ENCODE data around the gene NR4A2. TPM values are rescaled to one million over a fixed set of nuclear protein-coding genes. Genes with fewer than 3 reads are reported as not detected.

NR4A2 gene
- total and polyA plus RNA-seq, 12 donors, result 1.1 to 76.6 (median 9.5) TPM

DNA sequence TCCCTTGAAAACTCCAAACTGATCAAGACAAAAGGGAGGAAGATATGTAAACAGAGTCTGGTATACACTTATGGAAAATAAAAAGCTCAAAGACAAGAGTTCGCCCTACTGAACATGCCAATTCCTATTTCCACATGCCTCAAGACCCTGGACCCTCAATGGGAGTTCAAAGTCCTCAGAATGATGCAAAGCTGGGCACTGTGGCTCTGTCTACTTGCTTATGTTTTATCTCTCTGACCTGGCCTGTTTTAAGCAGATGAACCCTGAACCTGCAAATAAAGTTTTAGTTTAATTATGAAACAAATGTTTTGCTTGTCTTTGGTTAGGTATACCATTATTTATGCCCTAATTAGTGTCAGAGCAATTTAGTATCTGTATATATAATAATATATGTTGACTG is 22.6 kb downstream of the NR4A2 start:
- Histone ChIP-seq H3K27me3 (no peaks in the 10 kb centered on the region), H3K27ac (no peak overlapping the region), H3K4me1 (replicated peaks in 1 of 2) (no peaks in the 10 kb centered on the region), H3K4me3 (no peak overlapping the region), H3K9me3 (replicated peaks in 1 of 3) (no peaks in the 10 kb centered on the region), H3K36me3 (replicated peaks in 1 of 2) (no peaks in the 10 kb centered on the region)
- DNase-seq, result no peak
- 73 to 83% (median 78%) methylated on average over 1 of the region's 1 CpG for WGBS, 4 donors
- no peak for TF ChIP-seq POLR2A (IDR thresholded peaks at IDR 0.05)
- TF ChIP-seq, protein P1, sequence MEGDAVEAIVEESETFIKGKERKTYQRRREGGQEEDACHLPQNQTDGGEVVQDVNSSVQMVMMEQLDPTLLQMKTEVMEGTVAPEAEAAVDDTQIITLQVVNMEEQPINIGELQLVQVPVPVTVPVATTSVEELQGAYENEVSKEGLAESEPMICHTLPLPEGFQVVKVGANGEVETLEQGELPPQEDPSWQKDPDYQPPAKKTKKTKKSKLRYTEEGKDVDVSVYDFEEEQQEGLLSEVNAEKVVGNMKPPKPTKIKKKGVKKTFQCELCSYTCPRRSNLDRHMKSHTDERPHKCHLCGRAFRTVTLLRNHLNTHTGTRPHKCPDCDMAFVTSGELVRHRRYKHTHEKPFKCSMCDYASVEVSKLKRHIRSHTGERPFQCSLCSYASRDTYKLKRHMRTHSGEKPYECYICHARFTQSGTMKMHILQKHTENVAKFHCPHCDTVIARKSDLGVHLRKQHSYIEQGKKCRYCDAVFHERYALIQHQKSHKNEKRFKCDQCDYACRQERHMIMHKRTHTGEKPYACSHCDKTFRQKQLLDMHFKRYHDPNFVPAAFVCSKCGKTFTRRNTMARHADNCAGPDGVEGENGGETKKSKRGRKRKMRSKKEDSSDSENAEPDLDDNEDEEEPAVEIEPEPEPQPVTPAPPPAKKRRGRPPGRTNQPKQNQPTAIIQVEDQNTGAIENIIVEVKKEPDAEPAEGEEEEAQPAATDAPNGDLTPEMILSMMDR (IDR thresholded peaks at IDR 0.05), result no peak
- intact Hi-C loops (cut with DNase I), result no loop called here

DNA sequence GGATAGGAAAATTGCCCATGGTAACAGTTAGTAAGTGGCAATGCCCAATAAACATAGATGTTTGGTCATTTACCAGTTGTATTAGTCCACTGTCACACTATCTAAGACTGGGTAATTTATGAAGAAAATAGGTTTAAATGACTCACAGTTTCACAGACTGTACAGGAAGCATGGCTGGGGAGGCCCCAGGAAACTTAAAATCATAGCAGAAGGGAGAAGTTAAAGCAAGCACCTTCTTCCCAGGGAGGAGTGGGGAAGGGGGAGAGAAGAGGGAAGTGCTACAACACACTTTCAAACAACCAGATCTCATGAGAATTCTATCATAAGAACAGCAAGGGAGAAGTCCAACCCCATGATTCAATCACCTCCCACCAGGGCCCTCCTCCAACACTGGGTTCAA is 23.4 kb downstream of the NR4A2 start:
- H3K36me3 ChIP-seq (replicated peaks in 1 of 2), result no peaks in the 10 kb centered on the region
- no peak for TF ChIP-seq POLR2A (IDR thresholded peaks at IDR 0.05)
- TF ChIP-seq, protein P1 (IDR thresholded peaks at IDR 0.05), result no peak
- no peak overlapping the region for H3K4me3 ChIP-seq
- H3K27ac ChIP-seq, result no peak overlapping the region
- H3K27me3 ChIP-seq, result no peaks in the 10 kb centered on the region
- intact Hi-C loops (cut with DNase I), result no loop called here
- H3K9me3 ChIP-seq (replicated peaks in 1 of 3), result no peaks in the 10 kb centered on the region
- no peak for DNase-seq
- H3K4me1 ChIP-seq (replicated peaks in 1 of 2), result no peaks in the 10 kb centered on the region

DNA sequence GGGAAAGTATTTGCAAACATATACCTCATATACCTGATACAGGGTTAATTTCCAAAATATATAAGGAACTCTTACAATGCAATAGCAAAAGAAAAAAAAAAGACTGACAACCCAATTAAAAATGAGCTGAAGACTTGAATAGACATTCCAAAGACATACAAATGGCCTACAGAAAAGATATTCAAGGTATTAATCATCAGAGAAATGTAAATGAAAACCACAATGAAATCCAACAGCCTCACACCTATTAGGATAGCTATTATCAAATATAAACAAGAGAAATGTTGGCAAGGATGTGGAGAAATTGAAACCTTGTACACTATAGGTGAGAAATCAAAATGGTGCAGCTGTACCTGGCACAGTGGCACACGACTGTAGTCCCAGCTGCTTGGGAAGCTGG is 25.7 kb downstream of the NR4A2 start:
- intact Hi-C loops (cut with DNase I), result no loop called here
- no peak overlapping the region for H3K4me3 ChIP-seq
- DNase-seq, result no peak
- 66 to 87% (median 76%) methylated on average over 1 of the region's 1 CpG for WGBS, 4 donors
- no peaks in the 10 kb centered on the region for H3K36me3 ChIP-seq (replicated peaks in 1 of 2)
- H3K27ac ChIP-seq, result no peak overlapping the region
- no peaks in the 10 kb centered on the region for H3K9me3 ChIP-seq (replicated peaks in 1 of 3)
- TF ChIP-seq POLR2A (IDR thresholded peaks at IDR 0.05), result no peak
- TF ChIP-seq, protein P1 (IDR thresholded peaks at IDR 0.05), result no peak
- H3K4me1 ChIP-seq (replicated peaks in 1 of 2), result no peaks in the 10 kb centered on the region
- no peaks in the 10 kb centered on the region for H3K27me3 ChIP-seq

DNA sequence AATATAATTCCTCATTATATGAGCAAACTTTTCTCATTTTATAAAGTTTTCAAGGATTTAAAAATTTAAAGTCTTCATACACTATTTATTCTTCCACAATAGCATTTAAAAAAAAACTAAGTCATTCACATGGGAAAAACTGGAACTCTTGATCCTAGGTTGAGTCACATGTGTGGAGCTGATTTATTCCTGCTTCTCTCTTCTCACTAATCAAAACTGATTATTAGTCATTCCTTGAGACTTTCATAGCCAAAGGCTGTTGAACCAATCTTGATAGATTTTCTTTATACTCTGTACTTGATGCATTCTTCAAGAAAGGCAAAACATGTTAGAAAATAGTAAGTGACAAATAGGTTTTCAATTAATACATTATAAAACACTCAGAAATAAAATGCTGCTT is 27.4 kb downstream of the NR4A2 start:
- no peaks in the 10 kb centered on the region for H3K36me3 ChIP-seq (replicated peaks in 1 of 2)
- TF ChIP-seq POLR2A (IDR thresholded peaks at IDR 0.05), result no peak
- TF ChIP-seq, protein P1 (IDR thresholded peaks at IDR 0.05), result no peak
- intact Hi-C loops (cut with DNase I), result no loop called here
- H3K4me3 ChIP-seq, result no peak overlapping the region
- H3K9me3 ChIP-seq (replicated peaks in 1 of 3), result no peaks in the 10 kb centered on the region
- no peak overlapping the region for H3K27ac ChIP-seq
- no peaks in the 10 kb centered on the region for H3K4me1 ChIP-seq (replicated peaks in 1 of 2)
- no peak for DNase-seq
- no peaks in the 10 kb centered on the region for H3K27me3 ChIP-seq
